Activated T-helper 9 cell treated with anti-CD3 and anti-CD28 coated beads, Interleukin-2, amount 50 U/mL, for 16 hours (primary cell): ENCODE measurements around the gene TXNRD1.
"Not testable (repeated sequence)": the region's sequence is repeated elsewhere in the genome, so short reads cannot be mapped to it uniquely, and the experiment has no call there.

Source experiments
- DNase-seq: peaks from one replicate; pipeline ENCODE4 v3.0.0-alpha.2; 2020; ENCODE audit warnings: low read depth

TXNRD1 gene

GRCh38 chr12:104372061-104372720, 156.6 kb downstream of the TXNRD1 start:
- DNase-seq = no peak

- DNase-seq = no peak
Measured at GRCh38 chr12:104372721-104373335, 157.2 kb downstream of the TXNRD1 start.

- no peak for DNase-seq
Measured at GRCh38 chr12:104374071-104374470, 158.5 kb downstream of the TXNRD1 start.

- no peak for DNase-seq
Measured at GRCh38 chr12:104374806-104375205, 159.2 kb downstream of the TXNRD1 start.

- no peak for DNase-seq
Measured at GRCh38 chr12:104375775-104376174, 160.2 kb downstream of the TXNRD1 start.

- no peak for DNase-seq
Measured at GRCh38 chr12:104376650-104377513, 161.3 kb downstream of the TXNRD1 start.

- DNase-seq = no peak
Measured at GRCh38 chr12:104377514-104377812, 161.9 kb downstream of the TXNRD1 start.

- DNase-seq = no peak
Measured at GRCh38 chr12:104378427-104378826, 162.8 kb downstream of the TXNRD1 start.

- DNase-seq = no peak
Measured at GRCh38 chr12:104381341-104381730, 165.8 kb downstream of the TXNRD1 start.

- peak; percentile 65 for DNase-seq
Measured at GRCh38 chr12:104381731-104382480, 166.3 kb downstream of the TXNRD1 start.

GRCh38 chr12:104384141-104384880, 168.7 kb downstream of the TXNRD1 start:
- no peak for DNase-seq

- no peak for DNase-seq
Measured at GRCh38 chr12:104385510-104385909, 169.9 kb downstream of the TXNRD1 start.

- DNase-seq = no peak
Measured at GRCh38 chr12:104386461-104386860, 170.9 kb downstream of the TXNRD1 start.

- DNase-seq = no peak
Measured at GRCh38 chr12:104387190-104387589, 171.6 kb downstream of the TXNRD1 start.

- not testable (repeated sequence) for DNase-seq
Measured at GRCh38 chr12:104394086-104394485, 178.5 kb downstream of the TXNRD1 start.
